Chondrocyte (in vitro differentiated cells): ENCODE data around the gene SLC5A6. TPM values are rescaled to one million over a fixed set of nuclear protein-coding genes. Genes with fewer than 3 reads are reported as not detected.

Experiments used
- DNase-seq: peaks from one replicate; pipeline ENCODE4 v3.0.0; 2021; ENCODE audit warnings: mixed read lengths, low spot score
- H3K27ac Mint-ChIP-seq: one replicate; pipeline ENCODE4 v1.8.0; 2021; ENCODE audit warnings: mild to moderate bottlenecking, moderate library complexity, mixed read lengths; ENCODE audit not compliant: unreplicated experiment
- H3K27me3 Mint-ChIP-seq: 2 replicates; pipeline ENCODE4 v1.8.0; 2021; ENCODE audit warnings: low read depth, mixed read lengths
- H3K36me3 Mint-ChIP-seq: 2 replicates; pipeline ENCODE4 v1.8.0; 2021; ENCODE audit warnings: low read depth, mixed read lengths
- H3K4me1 Mint-ChIP-seq: 2 replicates; pipeline ENCODE4 v1.8.0; 2021; ENCODE audit warnings: low read depth, mild to moderate bottlenecking, mixed read lengths
- H3K4me3 Mint-ChIP-seq: one replicate; pipeline ENCODE4 v1.8.0; 2021; ENCODE audit warnings: mild to moderate bottlenecking, moderate library complexity, mixed read lengths; ENCODE audit not compliant: unreplicated experiment
- H3K9me3 Mint-ChIP-seq: 2 replicates; pipeline ENCODE4 v1.8.0; 2021; ENCODE audit warnings: low read depth, mixed read lengths
- CTCF ChIP-seq: fragments of 200-600 bp; sonication (generic); IDR thresholded peaks from 2 replicates; pipeline ENCODE4 v1.5.0; 2021; ENCODE audit warnings: antibody characterized with exemption, mild to moderate bottlenecking, moderate library complexity
- total RNA-seq: library from RNA; stranded (reverse); gene quantifications from 3 replicates; pipeline ENCODE4 v1.2.1, GENCODE V29; 2021

Gene SLC5A6
- total RNA-seq, 1 donor from 2014 or later = 24.3 TPM

- Mint-ChIP-seq H3K27me3 (no peaks in the 10 kb centered on the region), H3K9me3 (no peaks in the 10 kb centered on the region), H3K4me3 (no peak overlapping the region), H3K27ac (no peak overlapping the region), H3K4me1 (peaks cover 10% of the 10 kb centered on the region), H3K36me3 (peaks cover 46% of the 10 kb centered on the region)
- no peak for DNase-seq
- TF ChIP-seq CTCF = no peak
Measured at GRCh38 chr2:27205206-27205605, 6.9 kb downstream of the SLC5A6 start.

GRCh38 chr2:27204566-27204965, 7.5 kb downstream of the SLC5A6 start:
- Mint-ChIP-seq H3K27ac (no peak overlapping the region), H3K36me3 (peaks cover 50% of the 10 kb centered on the region), H3K27me3 (no peaks in the 10 kb centered on the region), H3K9me3 (no peaks in the 10 kb centered on the region), H3K4me1 (peaks cover 4% of the 10 kb centered on the region), H3K4me3 (no peak overlapping the region)
- no peak for DNase-seq
- no peak for TF ChIP-seq CTCF

GRCh38 chr2:27203741-27204140, 8.3 kb downstream of the SLC5A6 start:
- Mint-ChIP-seq H3K27ac (no peak overlapping the region), H3K4me1 (no peaks in the 10 kb centered on the region), H3K4me3 (no peak overlapping the region), H3K27me3 (no peaks in the 10 kb centered on the region), H3K9me3 (no peaks in the 10 kb centered on the region), H3K36me3 (peaks cover 49% of the 10 kb centered on the region)
- no peak for DNase-seq
- TF ChIP-seq CTCF = no peak

GRCh38 chr2:27202854-27203253, 9.2 kb downstream of the SLC5A6 start:
- H3K4me1 Mint-ChIP-seq = no peaks in the 10 kb centered on the region
- no peak for TF ChIP-seq CTCF
- H3K36me3 Mint-ChIP-seq = peaks cover 49% of the 10 kb centered on the region
- H3K4me3 Mint-ChIP-seq = no peak overlapping the region
- no peaks in the 10 kb centered on the region for H3K27me3 Mint-ChIP-seq
- no peak for DNase-seq
- H3K9me3 Mint-ChIP-seq = no peaks in the 10 kb centered on the region
- H3K27ac Mint-ChIP-seq = no peak overlapping the region

- H3K4me1 Mint-ChIP-seq = no peaks in the 10 kb centered on the region
- H3K27me3 Mint-ChIP-seq = no peaks in the 10 kb centered on the region
- H3K36me3 Mint-ChIP-seq = peaks cover 43% of the 10 kb centered on the region
- H3K9me3 Mint-ChIP-seq = no peaks in the 10 kb centered on the region
- H3K27ac Mint-ChIP-seq = no peak overlapping the region
- TF ChIP-seq CTCF = no peak
- no peak overlapping the region for H3K4me3 Mint-ChIP-seq
- DNase-seq = no peak
Measured at GRCh38 chr2:27201675-27202074, 10.4 kb downstream of the SLC5A6 start.
